ENCODE measurements around the gene TUT1. TPM values are rescaled to one million over a fixed set of nuclear protein-coding genes. Genes with fewer than 3 reads are reported as not detected.
A peak's percentile ranks its signal among the peaks of the same experiment; 100 is the strongest.

The TUT1 gene
- total RNA-seq, 2 experiments from 2014 or later = 22.5 to 38.2 TPM

DNA sequence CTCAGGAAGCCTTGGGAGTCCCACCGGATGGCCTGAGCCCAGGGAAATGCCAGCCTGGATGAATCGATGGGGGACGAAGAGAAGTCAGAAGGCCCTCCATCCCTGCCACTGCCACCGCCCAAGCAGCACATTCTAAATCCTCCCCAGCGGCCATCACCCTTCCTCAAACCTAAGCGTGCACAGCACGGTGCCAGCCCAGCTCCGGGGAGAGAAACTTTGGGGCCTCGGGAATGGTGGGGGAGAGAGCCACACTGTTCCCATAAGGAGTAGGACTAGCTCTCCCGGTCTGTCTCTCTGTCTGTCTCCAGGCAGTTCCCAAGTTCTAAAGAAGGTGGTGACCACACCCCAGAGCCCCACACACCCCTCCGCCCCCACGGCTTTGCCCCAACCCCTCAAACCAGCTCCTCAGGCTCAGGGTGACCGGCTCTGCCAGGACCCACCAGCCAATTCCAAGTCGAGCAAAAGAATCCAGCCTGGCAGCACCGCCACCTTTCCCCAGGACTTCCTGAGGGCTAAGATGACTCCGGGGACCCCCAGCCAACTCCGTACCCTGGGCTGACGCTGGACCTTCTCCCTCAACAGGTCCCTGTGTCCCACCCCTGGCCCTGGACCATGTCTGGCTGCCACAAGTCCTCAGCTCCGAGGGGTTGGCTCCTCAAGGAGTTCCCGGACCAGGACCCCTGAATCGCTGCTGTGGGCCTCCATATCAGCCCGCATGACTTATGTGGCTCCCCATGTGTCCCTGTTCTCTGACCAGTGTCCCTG, 47.5 kb downstream of the TUT1 start:
- Histone ChIP-seq H4K20me1 (ENCODE audit: insufficient read depth, low read length) (no peaks in the 10 kb centered on the region), H3K9me3 (ENCODE audit: low read length) (no peaks in the 10 kb centered on the region), H3K4me1 (ENCODE audit: insufficient read depth, low read length, poor library complexity, severe bottlenecking) (peaks cover 33% of the 10 kb centered on the region), H3K27ac (ENCODE audit: low read depth, low read length, poor library complexity, severe bottlenecking) (no peak overlapping the region), H3K79me2 (ENCODE audit: insufficient read depth, low read depth, low read length) (no peaks in the 10 kb centered on the region), H3K9me2 (ENCODE audit: insufficient read depth, low read length) (no peaks in the 10 kb centered on the region), H3K4me2 (ENCODE audit: low read length) (no peak overlapping the region), H3K4me3 (ENCODE audit: low read depth, low read length, poor library complexity, severe bottlenecking) (no peak overlapping the region), H3K36me3 (ENCODE audit: insufficient read depth, low read length) (no peaks in the 10 kb centered on the region), H2AFZ (ENCODE audit: low read length) (no peak overlapping the region)
- CTCF ChIA-PET (ENCODE audit: unreplicated experiment) = interaction anchor here (1.4 kb wide), 1 partner anchor 79 kb away, joined by 4 read pairs; no protein-coding TSS in a partner anchor
- TF ChIP-seq, protein P1, sequence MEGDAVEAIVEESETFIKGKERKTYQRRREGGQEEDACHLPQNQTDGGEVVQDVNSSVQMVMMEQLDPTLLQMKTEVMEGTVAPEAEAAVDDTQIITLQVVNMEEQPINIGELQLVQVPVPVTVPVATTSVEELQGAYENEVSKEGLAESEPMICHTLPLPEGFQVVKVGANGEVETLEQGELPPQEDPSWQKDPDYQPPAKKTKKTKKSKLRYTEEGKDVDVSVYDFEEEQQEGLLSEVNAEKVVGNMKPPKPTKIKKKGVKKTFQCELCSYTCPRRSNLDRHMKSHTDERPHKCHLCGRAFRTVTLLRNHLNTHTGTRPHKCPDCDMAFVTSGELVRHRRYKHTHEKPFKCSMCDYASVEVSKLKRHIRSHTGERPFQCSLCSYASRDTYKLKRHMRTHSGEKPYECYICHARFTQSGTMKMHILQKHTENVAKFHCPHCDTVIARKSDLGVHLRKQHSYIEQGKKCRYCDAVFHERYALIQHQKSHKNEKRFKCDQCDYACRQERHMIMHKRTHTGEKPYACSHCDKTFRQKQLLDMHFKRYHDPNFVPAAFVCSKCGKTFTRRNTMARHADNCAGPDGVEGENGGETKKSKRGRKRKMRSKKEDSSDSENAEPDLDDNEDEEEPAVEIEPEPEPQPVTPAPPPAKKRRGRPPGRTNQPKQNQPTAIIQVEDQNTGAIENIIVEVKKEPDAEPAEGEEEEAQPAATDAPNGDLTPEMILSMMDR (conservative IDR thresholded peaks at IDR 0.05; ENCODE audit: low read length) = no peak
- no peak for TF ChIP-seq EZH2phosphoT487 (IDR thresholded peaks at IDR 0.05; ENCODE audit: borderline replicate concordance, low read depth, low read length)
- no TSS peak for BruUV-seq (replicated peaks)
- no peak for DNase-seq (ENCODE audit: low spot score)
- POLR2A ChIA-PET = interaction anchor here (0.6 kb wide), 1 partner anchor 20 kb away, joined by 3 read pairs; no protein-coding TSS in a partner anchor
- intact Hi-C loops (cut with micrococcal nuclease; ENCODE audit: unreplicated experiment) = no loop called here

DNA sequence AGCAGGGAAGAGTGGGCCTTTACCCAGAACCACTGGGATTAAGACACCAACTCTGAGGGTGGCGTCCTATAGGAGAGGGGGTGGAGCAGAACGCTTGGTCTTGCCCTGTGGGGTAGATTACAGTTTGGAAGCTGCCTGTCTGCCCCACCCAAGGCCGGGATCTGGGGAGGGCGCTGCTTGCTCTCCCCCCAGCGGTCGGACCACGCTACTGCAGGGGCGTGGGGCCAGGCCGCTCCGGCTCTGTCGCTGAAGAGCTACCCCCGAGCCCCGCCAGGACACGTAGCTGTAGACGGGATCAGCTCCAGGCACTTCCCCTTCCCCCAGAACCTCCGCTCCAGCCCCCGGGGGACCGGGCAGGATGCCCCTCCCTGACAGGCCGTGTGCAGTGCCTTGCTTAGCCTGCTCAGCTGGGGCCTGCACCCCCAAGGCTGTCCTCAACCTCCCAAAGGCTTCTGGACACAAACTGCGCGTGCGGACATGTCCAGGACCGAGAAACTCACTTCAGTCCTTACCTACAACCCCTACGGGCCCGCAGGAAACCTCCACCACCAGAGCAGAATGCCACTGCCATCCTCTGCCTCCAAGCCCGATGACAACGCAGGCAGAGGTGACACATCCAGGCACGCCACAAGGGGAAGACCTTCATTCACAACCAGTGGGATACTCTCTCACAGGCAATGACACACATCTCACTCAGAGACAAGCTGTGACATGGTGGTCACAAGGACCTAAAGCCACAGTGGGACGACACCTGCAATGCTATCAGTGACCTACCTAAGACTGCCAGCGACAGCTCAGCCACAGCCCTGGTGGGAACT, 48.4 kb downstream of the TUT1 start:
- no peaks in the 10 kb centered on the region for H3K36me3 ChIP-seq (ENCODE audit: insufficient read depth, low read length)
- POLR2A ChIA-PET = interaction anchor here (0.7 to 1.0 kb wide), 3 partner anchors 13 to 288 kb away, joined by 3 to 4 read pairs (median 3); no protein-coding TSS in a partner anchor
- no peaks in the 10 kb centered on the region for H3K9me3 ChIP-seq (ENCODE audit: low read length)
- no peaks in the 10 kb centered on the region for H4K20me1 ChIP-seq (ENCODE audit: insufficient read depth, low read length)
- H3K27ac ChIP-seq (ENCODE audit: low read depth, low read length, poor library complexity, severe bottlenecking) = no peak overlapping the region
- peak; percentile 79 for DNase-seq (ENCODE audit: low spot score)
- H2AFZ ChIP-seq (ENCODE audit: low read length) = no peak overlapping the region
- no peaks in the 10 kb centered on the region for H3K79me2 ChIP-seq (ENCODE audit: insufficient read depth, low read depth, low read length)
- no peaks in the 10 kb centered on the region for H3K9me2 ChIP-seq (ENCODE audit: insufficient read depth, low read length)
- CTCF ChIA-PET (ENCODE audit: unreplicated experiment) = interaction anchor here (0.6 to 2.8 kb wide), 11 partner anchors 8 to 148 kb away, joined by 3 to 19 read pairs (median 4); partner anchors contain the start of genes C11orf98 and CSKMT
- BruUV-seq (replicated peaks) = no TSS peak
- H3K4me1 ChIP-seq (ENCODE audit: insufficient read depth, low read length, poor library complexity, severe bottlenecking) = peaks cover 38% of the 10 kb centered on the region
- intact Hi-C loops (cut with micrococcal nuclease; ENCODE audit: unreplicated experiment) = loop anchor here (1.0 kb wide), 3 partner anchors 79 to 148 kb away; no protein-coding TSS in a partner anchor
- no peak overlapping the region for H3K4me3 ChIP-seq (ENCODE audit: low read depth, low read length, poor library complexity, severe bottlenecking)
- no peak for TF ChIP-seq EZH2phosphoT487 (IDR thresholded peaks at IDR 0.05; ENCODE audit: borderline replicate concordance, low read depth, low read length)
- TF ChIP-seq, protein P1 (conservative IDR thresholded peaks at IDR 0.05; ENCODE audit: low read length) = peak; percentile 88
- peak overlapping the region; percentile 27; the same call in 1 of the 2 replicates for H3K4me2 ChIP-seq (ENCODE audit: low read length)

Data from OCI-LY7 (cell line).